Vagina (tissue), 2 donors: ENCODE measurements around the gene ECE2. TPM values are rescaled to one million over a fixed set of nuclear protein-coding genes. Genes with fewer than 3 reads are reported as not detected.

Experiments
- DNase-seq, 2 donors: peaks; one replicate each; pipeline ENCODE4 v3.0.0-alpha.2; 2017; ENCODE audit errors: extremely low spot score in 2 of 2
- H3K27ac ChIP-seq: fragments of 200-600 bp; sonication (generic); one replicate; pipeline ENCODE4 v1.5.1; 2019
- H3K27me3 ChIP-seq: fragments of 200-600 bp; sonication (generic); one replicate; pipeline ENCODE4 v1.5.1; 2019
- H3K36me3 ChIP-seq, 2 donors: fragments of 200-600 bp; sonication (generic); one replicate each; pipeline ENCODE4 v1.5.1; 2017 to 2019
- H3K4me1 ChIP-seq: fragments of 200-600 bp; sonication (generic); one replicate; pipeline ENCODE4 v1.5.1; 2019
- H3K4me3 ChIP-seq, 2 donors: fragments of 200-600 bp; sonication (generic); 1 replicate in 1 of 2; 2 replicates in 1 of 2; pipeline ENCODE4 v1.5.1; 2016 to 2019
- H3K9me3 ChIP-seq: fragments of 200-600 bp; sonication (generic); one replicate; pipeline ENCODE4 v1.5.1; 2019
- POLR2A ChIP-seq, 2 donors: fragments of 450-650 bp; IDR thresholded peaks; one replicate each; pipeline ENCODE4 v1.6.1; 2017; ENCODE audit warnings: antibody characterized with exemption in 2 of 2, mild to moderate bottlenecking in 2 of 2, moderate library complexity in 2 of 2
- POLR2AphosphoS5 ChIP-seq, 2 donors: sonication (generic); formaldehyde crosslinking; IDR thresholded peaks; one replicate each; pipeline ENCODE4 v1.9.0; 2017; ENCODE audit warnings: antibody characterized with exemption in 2 of 2, mild to moderate bottlenecking in 2 of 2, low read depth in 1 of 2; ENCODE audit not compliant: insufficient read depth in 1 of 2
- intact Hi-C: fragments of 100-400 bp; cut with DNase I; formaldehyde crosslinking; loops from one replicate; pipeline ENCODE4 v1.15.1; 2023
- microRNA counts, 2 donors: library from miRNA; unstranded; fragments of <30 nt; microRNA quantifications; one replicate each; lab custom pipeline; 2016 to 2017
- microRNA-seq: library from miRNA; unstranded; fragments of <30 nt; microRNA quantifications from one replicate; pipeline ENCODE4, GENCODE V29; 2017; ENCODE audit warnings: borderline number of aligned reads, borderline replicate concordance
- small RNA-seq: library from RNA; depleted of rRNA; stranded (forward); fragments of <200 nt; gene quantifications from one replicate; pipeline ENCODE3, GENCODE V24; 2016
- total RNA-seq: library from RNA; depleted of rRNA; stranded (reverse); fragments of >200 nt; gene quantifications from one replicate; pipeline ENCODE4 v1.2.3, GENCODE V29; 2016

The ECE2 gene
- total RNA-seq, 1 donor from 2014 or later = 1.7 TPM

- Histone ChIP-seq H3K27ac (no peak overlapping the region), H3K4me1 (peaks cover 38% of the 10 kb centered on the region), H3K4me3 (no peak overlapping the region), H3K9me3 (no peaks in the 10 kb centered on the region), H3K27me3 (no peaks in the 10 kb centered on the region), H3K36me3 (peaks cover 0 to 14% of the 10 kb centered on the region in 2 donors)
- TF ChIP-seq POLR2A (IDR thresholded peaks at IDR 0.05) (no peak), POLR2AphosphoS5 (IDR thresholded peaks at IDR 0.05; ENCODE audit: insufficient read depth in 1 of 2, low read depth in 1 of 2) (peak in 1 of 2 donors; percentile 55)
- DNase-seq = no peak
- intact Hi-C loops = no loop called here
Measured at GRCh38 chr3:184341925-184342324, 66.1 kb downstream of the ECE2 start.

MicroRNAs within 50 kb of the gene (microRNA counts, 767-probe panel; counts per million panel counts)
- 238 to 261 counts per million in 2 donors for microRNA hsa-miR-1224-3p (lab: Ali Mortazavi, UCI)
- 238 to 261 counts per million in 2 donors for microRNA hsa-miR-1224-5p (lab: Ali Mortazavi, UCI)

Small RNA genes within 50 kb of the gene (microRNA-seq; reads per million reads assigned to microRNA genes)
- not detected for gene MIR1224

Small RNA genes within 50 kb of the gene (small RNA-seq; reads per million reads assigned to genes)
- gene MIR1224 (0.26 reads per million), gene SNORD66 (753 reads per million, percentile 99 among the genes with 10 or more reads in this experiment)

Other genes with a start within 250 kb of the ECE2 start
- gene HTR3D, start 244.3 kb upstream of the ECE2 start, total RNA-seq = not detected
- gene HTR3C, start 223.0 kb upstream of the ECE2 start, total RNA-seq = not detected
- gene HTR3E, start 179.0 kb upstream of the ECE2 start, total RNA-seq = not detected
- gene EIF2B5, start 140.7 kb upstream of the ECE2 start, total RNA-seq = 30.2 TPM
- 39.0 TPM for gene DVL3, start 120.6 kb upstream of the ECE2 start, total RNA-seq
- gene AP2M1, start 101.2 kb upstream of the ECE2 start, total RNA-seq = 223 TPM
- gene ABCF3, start 89.8 kb upstream of the ECE2 start, total RNA-seq = 94.0 TPM
- gene VWA5B2, start 46.4 kb upstream of the ECE2 start, total RNA-seq = 0.98 TPM
- 58.2 TPM for gene ALG3, start 27.1 kb upstream of the ECE2 start, total RNA-seq
- 5.6 TPM for gene EEF1AKMT4, start 26.4 kb upstream of the ECE2 start, total RNA-seq
- gene CAMK2N2, start 14.5 kb upstream of the ECE2 start, total RNA-seq = not detected
- gene PSMD2, start 23.2 kb downstream of the ECE2 start, total RNA-seq = 108 TPM
- 207 TPM for gene EIF4G1, start 38.6 kb downstream of the ECE2 start, total RNA-seq
- 28.5 TPM for gene FAM131A, start 61.6 kb downstream of the ECE2 start, total RNA-seq
- 8.1 TPM for gene CLCN2, start 85.6 kb downstream of the ECE2 start, total RNA-seq
- gene POLR2H, start 85.7 kb downstream of the ECE2 start, total RNA-seq = 64.3 TPM
- 0.74 TPM for gene THPO, start 102.2 kb downstream of the ECE2 start, total RNA-seq
- gene CHRD, start 104.0 kb downstream of the ECE2 start, total RNA-seq = 32.7 TPM